Endothelial cell of umbilical vein (primary cell): ENCODE results near the gene TRMT2A. TPM values are rescaled to one million over a fixed set of nuclear protein-coding genes. Genes with fewer than 3 reads are reported as not detected.

Experiments
- BruUV-seq: library from RNA; stranded (reverse); fragments of 400-500 nt; replicated peaks from 2 replicates; lab custom pipeline; 2021; lab: Mats Ljungman, UMichigan
- CTCF ChIA-PET: fragments of 300-600, 350-600 bp; sonication (Branson Sonifier 250); formaldehyde crosslinking; loops from one replicate; lab custom pipeline; 2021; ENCODE audit warnings: antibody characterized with exemption, inconsistent platforms; lab: Charles Lee
- POLR2A ChIA-PET: fragments of 300-600, 350-600 bp; sonication (Branson Sonifier 250); formaldehyde crosslinking; loops from one replicate; lab custom pipeline; 2021; ENCODE audit warnings: antibody characterized with exemption, inconsistent platforms; lab: Charles Lee
- DNase-seq: peaks from one replicate; pipeline ENCODE4 v3.0.0-alpha.2; 2011; ENCODE audit warnings: low read depth, low spot score
- FAIRE-seq: peaks from 2 replicates; lab custom pipeline; 2011; peaks lifted over from hg19 to GRCh38; lab: Jason Lieb, UNC
- H2AFZ ChIP-seq: 2 replicates; pipeline ENCODE4 v1.6.0; 2012; ENCODE audit warnings: low read depth, low read length, control low read depth, inconsistent platforms
- H3K27ac ChIP-seq: 2 replicates; pipeline ENCODE4 v1.5.1; 2011; ENCODE audit warnings: low read depth, mild to moderate bottlenecking, control low read depth, low read length, moderate library complexity; ENCODE audit not compliant: insufficient read depth
- H3K27me3 ChIP-seq, 2 experiments: 2 replicates each; pipeline versions ENCODE4 v1.6.0 to v1.6.1; 2011; ENCODE audit warnings: low read length in 2 of 2, mixed read lengths in 1 of 2; ENCODE audit not compliant: control insufficient read depth in 2 of 2, insufficient read depth in 2 of 2
- H3K36me3 ChIP-seq, 2 experiments: 2 replicates in 1 of 2; 3 replicates in 1 of 2; pipeline ENCODE4 v1.5.1; 2011; ENCODE audit warnings: low read length in 2 of 2, mild to moderate bottlenecking in 1 of 2, moderate library complexity in 1 of 2; ENCODE audit not compliant: control insufficient read depth in 2 of 2, insufficient read depth in 2 of 2; ENCODE audit errors: extremely low read depth in 1 of 2
- H3K4me1 ChIP-seq: 3 replicates; pipeline ENCODE4 v1.5.1; 2011; ENCODE audit warnings: mild to moderate bottlenecking, low read length; ENCODE audit not compliant: control insufficient read depth, insufficient read depth; ENCODE audit errors: extremely low read depth
- H3K4me2 ChIP-seq: 2 replicates; pipeline ENCODE4 v1.6.1; 2011; ENCODE audit warnings: low read length, control low read depth, mixed read lengths; ENCODE audit not compliant: insufficient read depth
- H3K4me3 ChIP-seq, 3 experiments: fragments of 200-600 bp in 1 of 3; sonication (generic), shearing (Covaris generic) in 1 of 3; replicated peaks in 1 of 3; 2 replicates each; pipeline ENCODE4 v1.5.1; 2011 to 2016; ENCODE audit warnings: control low read depth in 3 of 3, low read length in 3 of 3, mild to moderate bottlenecking in 2 of 3, inconsistent platforms in 1 of 3, low read depth in 1 of 3, moderate library complexity in 1 of 3; ENCODE audit not compliant: insufficient read depth in 1 of 3
- H3K79me2 ChIP-seq: 2 replicates; pipeline ENCODE4 v1.6.0; 2012; ENCODE audit warnings: low read length, inconsistent platforms; ENCODE audit not compliant: control insufficient read depth, insufficient read depth
- H3K9ac ChIP-seq: replicated peaks from 2 replicates; pipeline ENCODE3; 2011; ENCODE audit warnings: low read length, control low read depth; ENCODE audit not compliant: insufficient read depth; ENCODE audit errors: extremely low read depth
- H3K9me1 ChIP-seq: replicated peaks from 3 replicates; pipeline ENCODE4 v1.6.0; 2011; ENCODE audit warnings: mild to moderate bottlenecking, low read length; ENCODE audit not compliant: control insufficient read depth, insufficient read depth; ENCODE audit errors: extremely low read depth
- H3K9me3 ChIP-seq: replicated peaks from 2 replicates; pipeline ENCODE4 v1.5.1; 2012; ENCODE audit warnings: low read length, inconsistent platforms; ENCODE audit not compliant: control insufficient read depth, insufficient read depth
- H4K20me1 ChIP-seq: replicated peaks from 2 replicates; pipeline ENCODE3; 2011; ENCODE audit warnings: mild to moderate bottlenecking, low read length; ENCODE audit not compliant: control insufficient read depth, insufficient read depth; ENCODE audit errors: extremely low read depth
- EZH2 ChIP-seq: IDR thresholded peaks from 2 replicates; pipeline ENCODE4 v1.6.1; 2012; ENCODE audit warnings: borderline replicate concordance, low read depth, mild to moderate bottlenecking, moderate library complexity, low read length, inconsistent platforms; ENCODE audit not compliant: severe bottlenecking
- FOS ChIP-seq: IDR thresholded peaks from 2 replicates; pipeline ENCODE4 v1.6.1; 2011; ENCODE audit warnings: mild to moderate bottlenecking, low read length, moderate library complexity, borderline replicate concordance; ENCODE audit not compliant: insufficient read depth
- GATA2 ChIP-seq: IDR thresholded peaks from 2 replicates; pipeline ENCODE4 v1.7.0; 2011; ENCODE audit warnings: low read depth, mild to moderate bottlenecking, moderate library complexity, mixed read lengths, low read length; ENCODE audit not compliant: insufficient read length, insufficient read depth
- JUN ChIP-seq: IDR thresholded peaks from 2 replicates; pipeline ENCODE4 v1.6.1; 2011; ENCODE audit warnings: borderline replicate concordance, low read depth; ENCODE audit not compliant: insufficient read length, insufficient read depth
- MYC ChIP-seq: IDR thresholded peaks from one replicate; pipeline ENCODE4 v1.6.1; 2011; ENCODE audit warnings: mild to moderate bottlenecking, low read depth, low read length
- POLR2A ChIP-seq: IDR thresholded peaks from 2 replicates; pipeline ENCODE4 v1.6.1; 2012; ENCODE audit warnings: low read depth, mild to moderate bottlenecking, control low read depth, low read length
- POLR2AphosphoS5 ChIP-seq: IDR thresholded peaks from 2 replicates; pipeline ENCODE4 v1.6.1; 2012; ENCODE audit warnings: low read depth, mild to moderate bottlenecking, control low read depth, low read length, moderate library complexity; ENCODE audit not compliant: insufficient read depth
- dilution Hi-C: fragments of 300-500 bp; cut with MboI; formaldehyde crosslinking; loops from one replicate; pipeline ENCODE4 v1.15.0; 2019; ENCODE audit warnings: low sequenced_read_pairs; ENCODE audit not compliant: extremely low pct_ligation_motif_present
- intact Hi-C: fragments of 100-400 bp; cut with micrococcal nuclease; formaldehyde crosslinking; loops from one replicate; pipeline ENCODE4 v1.10.0; 2022
- polyA plus RNA-seq, 4 experiments: library from polyadenylated mRNA; depleted of rRNA in 3 of 4; stranded (reverse) in 3 of 4; unstranded in 1 of 4; fragments of >200 nt; gene quantifications; 2 replicates each; pipeline versions ENCODE4 v1.2.1 to v1.2.3, GENCODE V29; 2011 to 2012; ENCODE audit warnings: missing spikeins in 1 of 4
- total RNA-seq: library from RNA; stranded (reverse); gene quantifications from 2 replicates; pipeline ENCODE4 v1.2.3, GENCODE V29; 2021
- TF ChIP-seq, protein P1 (sequence below), 2 donors: IDR thresholded peaks; 1 replicate in 1 of 2; 2 replicates in 1 of 2; pipeline ENCODE4 v1.5.1; 2011; ENCODE audit warnings: low read length in 2 of 2, mild to moderate bottlenecking in 2 of 2, moderate library complexity in 2 of 2, control low read depth in 1 of 2, inconsistent platforms in 1 of 2, low read depth in 1 of 2; ENCODE audit not compliant: insufficient read depth in 1 of 2; ENCODE audit errors: extremely low read depth in 1 of 2
- TF ChIP-seq, protein P2 (sequence below): IDR thresholded peaks from 2 replicates; pipeline ENCODE4 v1.6.1; 2011; ENCODE audit not compliant: insufficient read depth, insufficient read length

Gene TRMT2A
- total and polyA plus RNA-seq, 2 donors (not counting 3 experiments of a cell fraction or from before 2014, with no cell fraction given): 51.2 to 61.9 TPM

DNA sequence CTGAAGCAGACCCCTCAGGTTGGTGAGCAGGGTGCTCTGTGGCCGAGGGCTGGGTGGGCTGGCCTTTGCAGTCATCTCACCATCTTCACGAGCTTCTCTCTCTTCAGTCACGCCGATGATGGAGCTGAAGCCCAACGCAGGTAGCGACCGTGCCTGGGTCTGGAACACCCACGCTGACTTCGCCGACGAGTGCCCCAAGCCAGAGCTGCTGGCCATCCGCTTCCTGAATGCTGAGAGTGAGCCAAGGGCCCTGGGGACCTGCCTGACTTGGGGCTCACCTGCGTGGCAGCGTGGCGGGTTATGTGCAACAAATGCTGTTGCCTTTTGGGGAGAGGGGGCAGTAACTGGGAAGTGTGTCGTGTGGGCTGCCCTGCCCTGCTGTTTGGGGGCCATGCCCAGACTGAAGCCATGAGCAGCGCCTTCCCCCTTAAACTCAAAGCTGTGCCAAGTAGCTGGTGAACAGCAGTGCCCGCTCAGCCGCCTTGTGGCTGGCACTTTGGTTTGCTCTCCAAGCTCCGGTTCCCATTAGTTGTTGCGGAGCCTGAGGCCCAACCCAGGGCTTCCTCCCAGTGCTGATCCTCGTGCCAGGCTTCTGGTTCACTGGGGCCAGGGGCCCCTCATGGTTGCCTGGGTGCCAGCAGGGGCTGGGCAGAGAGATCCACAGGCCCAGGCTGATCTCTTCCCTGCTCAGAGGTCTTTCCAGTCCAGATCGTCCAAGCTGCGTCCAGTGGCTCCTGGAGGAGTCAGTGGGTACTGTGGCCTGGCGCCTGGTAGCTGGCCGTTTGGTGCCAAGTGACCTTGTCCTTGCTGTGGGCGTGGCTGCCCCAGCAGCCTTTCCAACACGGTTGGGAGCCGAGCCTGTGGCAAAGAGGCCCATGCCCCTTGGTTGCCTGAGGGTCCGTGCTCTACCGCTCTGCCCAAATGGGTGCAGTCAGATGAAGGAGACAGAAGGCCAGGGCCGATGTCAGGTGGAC is 8.5 kb upstream of the TRMT2A start:
- no TSS peak for BruUV-seq
- FAIRE-seq (no peak), DNase-seq (no peak)
- H3K4me2 ChIP-seq: no peak overlapping the region
- peaks cover 33% of the 10 kb centered on the region for H3K79me2 ChIP-seq
- no peak overlapping the region for H3K9ac ChIP-seq
- H3K4me3 ChIP-seq: no peak overlapping the region
- H3K9me1 ChIP-seq: no peaks in the 10 kb centered on the region
- H3K36me3 ChIP-seq: peaks cover 5 to 29% of the 10 kb centered on the region in 2 experiments
- intact Hi-C loops: no loop called here
- POLR2A ChIA-PET: no interaction called here
- dilution Hi-C loops: no loop called here
- H4K20me1 ChIP-seq: no peaks in the 10 kb centered on the region
- H3K27me3 ChIP-seq: no peaks in the 10 kb centered on the region
- no peaks in the 10 kb centered on the region for H3K9me3 ChIP-seq
- no peak for TF ChIP-seq POLR2AphosphoS5
- no peak for TF ChIP-seq FOS
- TF ChIP-seq POLR2A: no peak
- TF ChIP-seq, protein P1, sequence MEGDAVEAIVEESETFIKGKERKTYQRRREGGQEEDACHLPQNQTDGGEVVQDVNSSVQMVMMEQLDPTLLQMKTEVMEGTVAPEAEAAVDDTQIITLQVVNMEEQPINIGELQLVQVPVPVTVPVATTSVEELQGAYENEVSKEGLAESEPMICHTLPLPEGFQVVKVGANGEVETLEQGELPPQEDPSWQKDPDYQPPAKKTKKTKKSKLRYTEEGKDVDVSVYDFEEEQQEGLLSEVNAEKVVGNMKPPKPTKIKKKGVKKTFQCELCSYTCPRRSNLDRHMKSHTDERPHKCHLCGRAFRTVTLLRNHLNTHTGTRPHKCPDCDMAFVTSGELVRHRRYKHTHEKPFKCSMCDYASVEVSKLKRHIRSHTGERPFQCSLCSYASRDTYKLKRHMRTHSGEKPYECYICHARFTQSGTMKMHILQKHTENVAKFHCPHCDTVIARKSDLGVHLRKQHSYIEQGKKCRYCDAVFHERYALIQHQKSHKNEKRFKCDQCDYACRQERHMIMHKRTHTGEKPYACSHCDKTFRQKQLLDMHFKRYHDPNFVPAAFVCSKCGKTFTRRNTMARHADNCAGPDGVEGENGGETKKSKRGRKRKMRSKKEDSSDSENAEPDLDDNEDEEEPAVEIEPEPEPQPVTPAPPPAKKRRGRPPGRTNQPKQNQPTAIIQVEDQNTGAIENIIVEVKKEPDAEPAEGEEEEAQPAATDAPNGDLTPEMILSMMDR (IDR thresholded peaks at IDR 0.05; ENCODE audit: extremely low read depth in 1 of 2, insufficient read depth in 1 of 2, low read depth in 1 of 2, low read length in 2 of 2): no peak
- no peak for TF ChIP-seq JUN
- TF ChIP-seq, protein P2, sequence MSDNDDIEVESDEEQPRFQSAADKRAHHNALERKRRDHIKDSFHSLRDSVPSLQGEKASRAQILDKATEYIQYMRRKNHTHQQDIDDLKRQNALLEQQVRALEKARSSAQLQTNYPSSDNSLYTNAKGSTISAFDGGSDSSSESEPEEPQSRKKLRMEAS: no peak
- TF ChIP-seq GATA2: no peak
- no peak for TF ChIP-seq EZH2
- no peak for TF ChIP-seq MYC
- H3K27ac ChIP-seq: no peak overlapping the region
- CTCF ChIA-PET: interaction anchor here (0.6 kb wide), 1 partner anchor 8 kb away, joined by 4 read pairs; the partner anchor contains the start of gene TRMT2A
- no peak overlapping the region for H2AFZ ChIP-seq
- H3K4me1 ChIP-seq: no peaks in the 10 kb centered on the region
